AG04449 (cell line): ENCODE data around the gene TEX29.

Source experiments
- CTCF ChIA-PET: fragments of 350-600 bp; formaldehyde crosslinking; extraction: SDS; loops from one replicate; lab custom pipeline; 2021; ENCODE audit warnings: antibody characterized with exemption; lab: Yijun Ruan, JAX
- POLR2A ChIA-PET: fragments of 400-600, 350-600 bp; formaldehyde crosslinking; extraction: SDS; loops from one replicate; lab custom pipeline; 2020; ENCODE audit warnings: antibody characterized with exemption, inconsistent platforms; lab: Yijun Ruan, JAX
- DNase-seq: peaks from one replicate; pipeline ENCODE4 v3.0.0-alpha.2; 2010; ENCODE audit warnings: low read depth, low spot score
- H3K4me3 ChIP-seq: 2 replicates; pipeline ENCODE4 v1.5.1; 2011; ENCODE audit warnings: low read depth, mild to moderate bottlenecking, control low read depth, low read length
- CTCF ChIP-seq: IDR thresholded peaks from one replicate; pipeline ENCODE4 v1.5.1; 2011; ENCODE audit warnings: mild to moderate bottlenecking, moderate library complexity, low read length, control low read depth, inconsistent platforms; ENCODE audit not compliant: insufficient read depth; ENCODE audit errors: missing control alignments

TEX29 gene

GRCh38 chr13:111282425-111282824 is 38.0 kb upstream of the TEX29 start:
- H3K4me3 ChIP-seq, result no peak overlapping the region
- ChIA-PET POLR2A (no interaction called here), CTCF (no interaction called here)
- TF ChIP-seq CTCF, result no peak
- no peak for DNase-seq

- ChIA-PET CTCF (no interaction called here), POLR2A (no interaction called here)
- no peak overlapping the region for H3K4me3 ChIP-seq
- no peak for TF ChIP-seq CTCF
- DNase-seq, result no peak
Observed at GRCh38 chr13:111282997-111283396, 37.4 kb upstream of the TEX29 start.

- no peak for DNase-seq
- TF ChIP-seq CTCF, result no peak
- no peak overlapping the region for H3K4me3 ChIP-seq
- CTCF ChIA-PET, result interaction anchor here (2.1 kb wide), 1 partner anchor 216 kb away, joined by 6 read pairs; no protein-coding TSS in a partner anchor
- POLR2A ChIA-PET, result no interaction called here
Observed at GRCh38 chr13:111283457-111283856, 37.0 kb upstream of the TEX29 start.

- no peak for DNase-seq
- no peak for TF ChIP-seq CTCF
- no peak overlapping the region for H3K4me3 ChIP-seq
- ChIA-PET CTCF (interaction anchor here (2.1 kb wide), 1 partner anchor 216 kb away, joined by 6 read pairs; no protein-coding TSS in a partner anchor), POLR2A (no interaction called here)
Observed at GRCh38 chr13:111283991-111284390, 36.5 kb upstream of the TEX29 start.

- no peak for TF ChIP-seq CTCF
- no peak overlapping the region for H3K4me3 ChIP-seq
- DNase-seq, result no peak
- CTCF ChIA-PET, result interaction anchor here (1.0 to 2.1 kb wide), 5 partner anchors 9 to 217 kb away, joined by 3 to 6 read pairs (median 3); no protein-coding TSS in a partner anchor
- POLR2A ChIA-PET, result no interaction called here
Observed at GRCh38 chr13:111284565-111284964, 35.9 kb upstream of the TEX29 start.

GRCh38 chr13:111286162-111286561 is 34.3 kb upstream of the TEX29 start:
- ChIA-PET CTCF (interaction anchor here (0.6 to 1.3 kb wide), 3 partner anchors 9 to 423 kb away, joined by 3 to 4 read pairs (median 4); no protein-coding TSS in a partner anchor), POLR2A (no interaction called here)
- no peak for TF ChIP-seq CTCF
- H3K4me3 ChIP-seq, result no peak overlapping the region
- no peak for DNase-seq
